NB4 (cell line): Measurements from ENCODE around the gene RPL14.

Experiments used
- POLR2A ChIP-seq: IDR thresholded peaks from 2 replicates; pipeline ENCODE4 v1.6.1; 2011; ENCODE audit warnings: mild to moderate bottlenecking; ENCODE audit not compliant: insufficient read length; ENCODE audit errors: extremely low read depth
- TF ChIP-seq, protein P1 (sequence below): IDR thresholded peaks from one replicate; pipeline ENCODE4 v1.5.1; 2012; ENCODE audit warnings: low read depth, low read length

- TF ChIP-seq, protein P1, sequence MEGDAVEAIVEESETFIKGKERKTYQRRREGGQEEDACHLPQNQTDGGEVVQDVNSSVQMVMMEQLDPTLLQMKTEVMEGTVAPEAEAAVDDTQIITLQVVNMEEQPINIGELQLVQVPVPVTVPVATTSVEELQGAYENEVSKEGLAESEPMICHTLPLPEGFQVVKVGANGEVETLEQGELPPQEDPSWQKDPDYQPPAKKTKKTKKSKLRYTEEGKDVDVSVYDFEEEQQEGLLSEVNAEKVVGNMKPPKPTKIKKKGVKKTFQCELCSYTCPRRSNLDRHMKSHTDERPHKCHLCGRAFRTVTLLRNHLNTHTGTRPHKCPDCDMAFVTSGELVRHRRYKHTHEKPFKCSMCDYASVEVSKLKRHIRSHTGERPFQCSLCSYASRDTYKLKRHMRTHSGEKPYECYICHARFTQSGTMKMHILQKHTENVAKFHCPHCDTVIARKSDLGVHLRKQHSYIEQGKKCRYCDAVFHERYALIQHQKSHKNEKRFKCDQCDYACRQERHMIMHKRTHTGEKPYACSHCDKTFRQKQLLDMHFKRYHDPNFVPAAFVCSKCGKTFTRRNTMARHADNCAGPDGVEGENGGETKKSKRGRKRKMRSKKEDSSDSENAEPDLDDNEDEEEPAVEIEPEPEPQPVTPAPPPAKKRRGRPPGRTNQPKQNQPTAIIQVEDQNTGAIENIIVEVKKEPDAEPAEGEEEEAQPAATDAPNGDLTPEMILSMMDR = no peak
- no peak for TF ChIP-seq POLR2A
Measured at GRCh38 chr3:40450438-40450837, 6.7 kb upstream of the RPL14 start.
